Mesodermal cell (in vitro differentiated cells): ENCODE measurements around the gene BSX.

Source experiments
- H3K27ac ChIP-seq: 2 replicates; pipeline ENCODE4 v1.7.0; 2013; ENCODE audit warnings: mild to moderate bottlenecking, low read depth, low read length, moderate library complexity; ENCODE audit not compliant: severe bottlenecking
- H3K36me3 ChIP-seq: 2 replicates; pipeline ENCODE4 v1.7.1; 2013; ENCODE audit warnings: mild to moderate bottlenecking, low read length, moderate library complexity; ENCODE audit not compliant: control insufficient read depth, insufficient read depth
- H3K4me1 ChIP-seq: one replicate; pipeline ENCODE4 v1.7.1; 2013; ENCODE audit warnings: mild to moderate bottlenecking, low read length; ENCODE audit not compliant: insufficient read depth, control insufficient read depth, poor library complexity, severe bottlenecking
- H3K4me3 ChIP-seq: 2 replicates; pipeline ENCODE4 v1.7.0; 2013; ENCODE audit warnings: low read length, control low read depth, mild to moderate bottlenecking; ENCODE audit not compliant: insufficient read depth, poor library complexity, severe bottlenecking; ENCODE audit errors: extremely low read depth
- H3K9me3 ChIP-seq: 2 replicates; pipeline ENCODE4 v1.7.1; 2013; ENCODE audit warnings: mild to moderate bottlenecking, low read length, moderate library complexity; ENCODE audit not compliant: control insufficient read depth
- WGBS, 2 experiments: methylation state at CpG; one replicate each; pipeline ENCODE4 v1.1.5; 2013; ENCODE audit warnings: missing lambda C conversion rate in 2 of 2; ENCODE audit not compliant: insufficient coverage in 2 of 2; 5-methylcytosine and 5-hydroxymethylcytosine counted together

BSX gene

GRCh38 chr11:122951211-122951610 is 30.4 kb downstream of the BSX start:
- 40 to 88% methylated on average over 1 of the region's 2 CpGs for WGBS, 2 experiments
- no peaks in the 10 kb centered on the region for H3K4me1 ChIP-seq
- H3K36me3 ChIP-seq, result no peaks in the 10 kb centered on the region
- no peak overlapping the region for H3K4me3 ChIP-seq
- H3K9me3 ChIP-seq, result no peaks in the 10 kb centered on the region
- H3K27ac ChIP-seq, result no peak overlapping the region

GRCh38 chr11:122938557-122938956 is 43.1 kb downstream of the BSX start:
- WGBS, 2 experiments, result 60 to 100% methylated on average over 1 to 2 of the region's 2 CpGs
- no peak overlapping the region for H3K4me3 ChIP-seq
- no peaks in the 10 kb centered on the region for H3K4me1 ChIP-seq
- H3K36me3 ChIP-seq, result no peaks in the 10 kb centered on the region
- H3K9me3 ChIP-seq, result no peaks in the 10 kb centered on the region
- no peak overlapping the region for H3K27ac ChIP-seq

GRCh38 chr11:122937983-122938382 is 43.7 kb downstream of the BSX start:
- H3K27ac ChIP-seq, result no peak overlapping the region
- H3K9me3 ChIP-seq, result no peaks in the 10 kb centered on the region
- no peak overlapping the region for H3K4me3 ChIP-seq
- WGBS, 2 experiments, result 90% methylated on average over 2 of the region's 3 CpGs; no CpG with 5 or more reads in 1 of the 2 experiments
- no peaks in the 10 kb centered on the region for H3K36me3 ChIP-seq
- no peaks in the 10 kb centered on the region for H3K4me1 ChIP-seq

DNA sequence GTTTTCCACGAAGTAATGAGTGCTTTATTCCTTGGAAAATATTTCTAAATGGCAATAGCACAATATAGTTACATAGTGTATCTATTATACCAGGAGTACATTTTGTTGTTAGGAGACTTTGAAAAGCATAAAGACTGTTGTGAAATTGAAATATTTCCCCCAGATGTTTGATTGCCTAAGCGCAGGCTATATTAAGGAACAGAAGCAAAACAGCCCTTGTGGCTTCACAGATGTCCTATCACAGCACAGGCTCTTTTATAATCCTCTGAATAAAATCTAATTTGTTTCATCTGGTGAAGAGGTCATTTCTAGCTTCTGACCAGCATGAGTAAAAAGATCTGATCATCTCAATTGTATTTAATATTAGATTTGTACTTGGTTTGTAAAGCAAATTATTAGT is 48.2 kb downstream of the BSX start:
- H3K27ac ChIP-seq, result no peak overlapping the region
- H3K4me1 ChIP-seq, result no peaks in the 10 kb centered on the region
- no peak overlapping the region for H3K4me3 ChIP-seq
- H3K36me3 ChIP-seq, result no peaks in the 10 kb centered on the region
- H3K9me3 ChIP-seq, result no peaks in the 10 kb centered on the region
- 100% methylated on average over 1 of the region's 2 CpGs; no CpG with 5 or more reads in 1 of the 2 experiments for WGBS, 2 experiments

DNA sequence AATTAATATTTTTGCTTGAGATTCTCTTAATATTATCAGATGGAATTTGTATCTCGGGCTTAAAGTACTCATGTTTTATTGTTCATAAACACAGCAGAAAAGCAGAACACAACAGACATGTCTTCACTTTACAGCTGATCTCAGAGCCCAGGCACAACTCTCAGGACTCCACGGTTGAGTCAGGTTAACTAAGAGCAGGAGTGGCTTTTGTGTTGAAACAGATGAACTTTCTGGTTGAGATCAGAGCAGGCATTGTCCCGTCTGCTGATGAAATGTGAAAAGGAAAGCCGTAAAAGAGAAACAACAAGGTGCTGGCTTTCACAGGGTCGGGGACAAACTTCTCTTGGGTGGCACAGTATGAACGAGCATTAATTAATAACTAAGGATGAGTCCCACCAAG is 50.1 kb downstream of the BSX start:
- no peaks in the 10 kb centered on the region for H3K9me3 ChIP-seq
- no peak overlapping the region for H3K27ac ChIP-seq
- H3K4me3 ChIP-seq, result no peak overlapping the region
- no peaks in the 10 kb centered on the region for H3K4me1 ChIP-seq
- WGBS, 2 experiments, result 74 to 79% methylated on average over 3 to 5 of the region's 6 CpGs
- H3K36me3 ChIP-seq, result no peaks in the 10 kb centered on the region
